Islet precursor cell (in vitro differentiated cells): ENCODE data around the gene PROZ.

ENCODE experiments used
- DNase-seq: peaks from one replicate; pipeline ENCODE4 v3.0.0-alpha.2; 2018

Gene PROZ

GRCh38 chr13:113157929-113158747, at the start of gene PROZ:
Gene PROZ (plus strand): TSS chr13:113158648. CDS start chr13:113158661, 13 bp downstream.
- peak; percentile 58 for DNase-seq

GRCh38 chr13:113109151-113110047, 49.0 kb upstream of the PROZ start:
- DNase-seq, result no peak

- peak; percentile 57 for DNase-seq
These were observed 48.2 kb upstream of the PROZ start for GRCh38 chr13:113110048-113110851.

GRCh38 chr13:113110852-113111315, 47.6 kb upstream of the PROZ start:
- no peak for DNase-seq

GRCh38 chr13:113111821-113112220, 46.6 kb upstream of the PROZ start:
- DNase-seq, result peak; percentile 23

- DNase-seq, result peak; percentile 22
These were observed 46.0 kb upstream of the PROZ start for GRCh38 chr13:113112475-113112874.

GRCh38 chr13:113112893-113113845, 45.3 kb upstream of the PROZ start:
- peak; percentile 38 for DNase-seq

- peak; percentile 20 for DNase-seq
These were observed 44.6 kb upstream of the PROZ start for GRCh38 chr13:113113846-113114271.

- peak; percentile 45 for DNase-seq
These were observed 43.7 kb upstream of the PROZ start for GRCh38 chr13:113114511-113115362.

- peak; percentile 49 for DNase-seq
These were observed 42.9 kb upstream of the PROZ start for GRCh38 chr13:113115363-113116205.

GRCh38 chr13:113116206-113116800, 42.1 kb upstream of the PROZ start:
- DNase-seq, result peak; percentile 15

GRCh38 chr13:113116871-113117271, 41.6 kb upstream of the PROZ start:
- no peak for DNase-seq

- peak; percentile 76 for DNase-seq
These were observed 41.0 kb upstream of the PROZ start for GRCh38 chr13:113117335-113117872.

- DNase-seq, result peak; percentile 40
These were observed 40.6 kb upstream of the PROZ start for GRCh38 chr13:113117911-113118260.

GRCh38 chr13:113118261-113119021, 40.0 kb upstream of the PROZ start:
- peak; percentile 49 for DNase-seq

GRCh38 chr13:113119166-113119821, 39.2 kb upstream of the PROZ start:
- peak; percentile 34 for DNase-seq

- peak; percentile 41 for DNase-seq
These were observed 38.6 kb upstream of the PROZ start for GRCh38 chr13:113119822-113120189.
